HepG2 (cell line): ENCODE data around the gene SLIT3. TPM values are rescaled to one million over a fixed set of nuclear protein-coding genes. Genes with fewer than 3 reads are reported as not detected.

Experiments used
- ATAC-seq: fragments of 200-7000 bp; cut with Tn5 transposase; 3 replicates; pipeline ENCODE4 v1.9.1; 2020; ENCODE audit warnings: mild to moderate bottlenecking, moderate library complexity
- BruUV-seq: library from RNA; stranded (reverse); fragments of 400-500 nt; replicated peaks from 2 replicates; lab custom pipeline; 2021; lab: Mats Ljungman, UMichigan
- CTCF ChIA-PET: fragments of 300-600 bp; formaldehyde crosslinking; extraction: SDS; loops from one replicate; lab custom pipeline; 2021; ENCODE audit warnings: low total read pairs, inconsistent platforms, low intra/inter-chr PET ratio; lab: Yijun Ruan, JAX
- POLR2A ChIA-PET: fragments of 350-600 bp; sonication (Branson Sonifier 250); formaldehyde crosslinking; loops from one replicate; lab custom pipeline; 2020; ENCODE audit warnings: antibody characterized with exemption, inconsistent platforms; lab: Yijun Ruan, JAX
- DNase-seq: peaks from one replicate; pipeline ENCODE4 v3.0.0-alpha.2; 2015; ENCODE audit warnings: low spot score
- FAIRE-seq: peaks from 3 replicates; lab custom pipeline; 2011; peaks lifted over from hg19 to GRCh38; lab: Jason Lieb, UNC
- H2AFZ ChIP-seq: one replicate; pipeline ENCODE4 v1.6.1; 2011; ENCODE audit warnings: low read length, inconsistent platforms
- H3K27ac ChIP-seq: fragments of 300-600 bp; 3 replicates; pipeline ENCODE4 v1.8.0; 2011; ENCODE audit warnings: mixed run types, mild to moderate bottlenecking, mixed read lengths, low read length, inconsistent platforms; ENCODE audit not compliant: insufficient read depth; ENCODE audit errors: extremely low read length
- H3K27me3 ChIP-seq, 2 experiments: fragments of 200-600 bp in 1 of 2; 2 replicates in 1 of 2; 3 replicates in 1 of 2; pipeline versions ENCODE4 v1.6.0 to v1.8.0; 2011; ENCODE audit warnings: low read length in 2 of 2, mild to moderate bottlenecking in 2 of 2, moderate library complexity in 2 of 2, inconsistent platforms in 1 of 2; ENCODE audit not compliant: insufficient read depth in 2 of 2, control insufficient read depth in 1 of 2
- H3K36me3 ChIP-seq, 2 experiments: fragments of 200-600 bp in 1 of 2; replicated peaks in 1 of 2; 2 replicates in 1 of 2; 3 replicates in 1 of 2; pipeline versions ENCODE4 v1.5.1 to v1.8.0; 2011; ENCODE audit warnings: low read length in 2 of 2, inconsistent platforms in 1 of 2; ENCODE audit not compliant: insufficient read depth in 2 of 2, control insufficient read depth in 1 of 2
- H3K4me1 ChIP-seq: 2 replicates; pipeline ENCODE4 v1.5.1; 2012; ENCODE audit warnings: low read length, inconsistent platforms; ENCODE audit not compliant: insufficient read depth
- H3K4me2 ChIP-seq: 2 replicates; pipeline ENCODE4 v1.6.0; 2011; ENCODE audit warnings: low read depth, low read length, inconsistent platforms
- H3K4me3 ChIP-seq, 3 experiments: fragments of 200-600 bp in 1 of 3; sonication (generic), shearing (Covaris generic) in 1 of 3; replicated peaks in 1 of 3; 2 replicates each; pipeline ENCODE4 v1.5.1; 2011 to 2016; ENCODE audit warnings: low read length in 3 of 3, inconsistent platforms in 2 of 3, low read depth in 2 of 3, mild to moderate bottlenecking in 2 of 3, control low read depth in 1 of 3, mixed read lengths in 1 of 3; ENCODE audit not compliant: insufficient read depth in 1 of 3
- H3K79me2 ChIP-seq: one replicate; pipeline ENCODE4 v1.6.1; 2011; ENCODE audit warnings: low read length, inconsistent platforms; ENCODE audit not compliant: insufficient read depth
- H3K9ac ChIP-seq: 2 replicates; pipeline ENCODE4 v1.6.0; 2011; ENCODE audit warnings: mild to moderate bottlenecking, low read depth, low read length, inconsistent platforms; ENCODE audit not compliant: insufficient read depth
- H3K9me3 ChIP-seq: 2 replicates; pipeline ENCODE4 v1.5.1; 2012; ENCODE audit warnings: mild to moderate bottlenecking, low read length
- H4K20me1 ChIP-seq: 2 replicates; pipeline ENCODE4 v1.6.0; 2011; ENCODE audit warnings: inconsistent platforms, mild to moderate bottlenecking, low read length, moderate library complexity; ENCODE audit not compliant: insufficient read depth
- CBX1 ChIP-seq: IDR thresholded peaks from one replicate; pipeline ENCODE4 v1.6.1; 2016; ENCODE audit warnings: antibody characterized with exemption, low read depth
- CSRNP1 ChIP-seq: sonication (generic); formaldehyde crosslinking; IDR thresholded peaks from 2 replicates; pipeline ENCODE4 v1.8.1; 2023; ENCODE audit warnings: mild to moderate bottlenecking, missing genetic modification reagents
- KDM4B ChIP-seq: sonication (generic); formaldehyde crosslinking; IDR thresholded peaks from 2 replicates; pipeline ENCODE4 v1.4.0; 2020; ENCODE audit warnings: missing genetic modification reagents
- MTA3 ChIP-seq: sonication (generic); formaldehyde crosslinking; IDR thresholded peaks from 2 replicates; pipeline ENCODE4 v1.4.0; 2020; ENCODE audit warnings: missing genetic modification reagents
- MTF1 ChIP-seq: sonication (generic); formaldehyde crosslinking; IDR thresholded peaks from 2 replicates; pipeline ENCODE4 v1.5.0; 2020; ENCODE audit warnings: missing genetic modification reagents
- ONECUT2 ChIP-seq: sonication (generic); formaldehyde crosslinking; IDR thresholded peaks from 2 replicates; pipeline ENCODE4 v1.4.0; 2020; ENCODE audit warnings: missing genetic modification reagents
- ZKSCAN5 ChIP-seq: sonication (generic); formaldehyde crosslinking; IDR thresholded peaks from 2 replicates; pipeline ENCODE4 v1.5.1; 2020; ENCODE audit warnings: mild to moderate bottlenecking, missing genetic modification reagents
- ZMYM4 ChIP-seq: sonication (generic); formaldehyde crosslinking; IDR thresholded peaks from 2 replicates; pipeline ENCODE4 v1.8.1; 2023; ENCODE audit warnings: mild to moderate bottlenecking, missing genetic modification reagents
- ZNF30 ChIP-seq: sonication (generic); formaldehyde crosslinking; IDR thresholded peaks from 2 replicates; pipeline ENCODE4 v1.5.0; 2020; ENCODE audit warnings: mild to moderate bottlenecking, missing genetic modification reagents
- ZNF709 ChIP-seq: sonication (generic); formaldehyde crosslinking; IDR thresholded peaks from 2 replicates; pipeline ENCODE4 v1.5.0; 2020; ENCODE audit warnings: mild to moderate bottlenecking, missing genetic modification reagents
- WGBS: methylation state at CpG from one replicate; pipeline ENCODE4 v1.1.6; 2017; ENCODE audit warnings: low lambda C conversion rate; 5-methylcytosine and 5-hydroxymethylcytosine counted together
- in situ Hi-C: cut with HindIII; loops from 2 replicates; pipeline ENCODE4 v1.10.0; 2017; ENCODE audit warnings: low pct_unique_long_range_greater_than_20kb; ENCODE audit not compliant: extremely low pct_ligation_motif_present
- intact Hi-C: fragments of 100-400 bp; cut with micrococcal nuclease; formaldehyde crosslinking; loops from one replicate; pipeline ENCODE4 v1.10.0; 2022; ENCODE audit not compliant: unreplicated experiment
- polyA plus RNA-seq, 8 experiments: library from polyadenylated mRNA; depleted of rRNA in 3 of 8; stranded (reverse) in 7 of 8; unstranded in 1 of 8; fragments of >200 nt; fragmentation: Illumina TruSeq in 4 of 8; extraction: Trizol in 4 of 8; gene quantifications; 2 replicates each; pipeline versions ENCODE4 v1.2.1 to v1.2.3, GENCODE V29; 2011 to 2016; ENCODE audit warnings: low read depth in 4 of 8, missing spikeins in 1 of 8, mixed read lengths in 1 of 8; ENCODE audit not compliant: insufficient read depth in 1 of 8
- total RNA-seq, 5 experiments: library from RNA; depleted of rRNA; stranded (reverse); fragments of >200 nt; fragmentation: Illumina TruSeq; extraction: Trizol; gene quantifications; 2 replicates each; pipeline ENCODE4 v1.2.3, GENCODE V29; 2016; ENCODE audit warnings: low read depth in 1 of 5

SLIT3 gene
- total and polyA plus RNA-seq, 2 of the 13 experiments (the other 11 are each of a cell fraction or from before 2014, with no cell fraction given), result not detected

- BruUV-seq, result no TSS peak
- H2AFZ ChIP-seq, result no peak overlapping the region
- no peak overlapping the region for H3K27ac ChIP-seq
- WGBS, result 26% methylated on average over 2 of the region's 2 CpGs
- intact Hi-C loops (no loop called here), in situ Hi-C loops (loop anchor here (10.0 to 25.0 kb wide), 3 partner anchors 414 to 911 kb away; partner anchors contain the start of genes SLIT3 and SPDL1)
- DNase-seq (no peak), ATAC-seq (no peak), FAIRE-seq (no peak)
- no peaks in the 10 kb centered on the region for H3K9me3 ChIP-seq
- CTCF ChIA-PET, result no interaction called here
- no peaks in the 10 kb centered on the region; a peak in 1 of 5 replicates for H3K27me3 ChIP-seq
- no peaks in the 10 kb centered on the region for H3K36me3 ChIP-seq
- no peak overlapping the region for H3K4me2 ChIP-seq
- POLR2A ChIA-PET, result no interaction called here
- H3K4me3 ChIP-seq, result no peak overlapping the region
- TF ChIP-seq ZMYM4, result no peak
- no peak for TF ChIP-seq ZNF30 (CRISPR knock-in tag)
- TF ChIP-seq ONECUT2 (CRISPR knock-in tag), result no peak
- TF ChIP-seq KDM4B (CRISPR knock-in tag), result no peak
- TF ChIP-seq CSRNP1, result no peak
- TF ChIP-seq MTA3 (CRISPR knock-in tag), result no peak
- TF ChIP-seq ZNF709 (CRISPR knock-in tag), result no peak
- TF ChIP-seq CBX1, result no peak
- no peak for TF ChIP-seq MTF1 (CRISPR knock-in tag)
- no peak for TF ChIP-seq ZKSCAN5 (CRISPR knock-in tag)
- no peak overlapping the region for H3K9ac ChIP-seq
- no peaks in the 10 kb centered on the region for H3K79me2 ChIP-seq
- peaks cover 9% of the 10 kb centered on the region for H3K4me1 ChIP-seq
- H4K20me1 ChIP-seq, result no peaks in the 10 kb centered on the region
These were observed 625.0 kb downstream of the SLIT3 start for GRCh38 chr5:168675883-168676408.
